Neural cell (in vitro differentiated cells): ENCODE measurements around the gene DLL1. TPM values are rescaled to one million over a fixed set of nuclear protein-coding genes. Genes with fewer than 3 reads are reported as not detected.

ENCODE experiments used
- H2AFZ ChIP-seq: fragments of 200-600, 300-800 bp; sonication (generic), shearing (Covaris generic); 2 replicates; pipeline ENCODE4 v1.6.0; 2014; ENCODE audit warnings: low read depth, mild to moderate bottlenecking, antibody characterized with exemption, low read length, moderate library complexity
- H3F3A ChIP-seq: fragments of 200-600 bp; shearing (Covaris generic); 2 replicates; pipeline ENCODE4 v1.6.1; 2016; ENCODE audit warnings: mild to moderate bottlenecking, moderate library complexity, mixed read lengths, antibody characterized with exemption, low read length; ENCODE audit not compliant: insufficient read depth, poor library complexity, severe bottlenecking
- H3K27ac ChIP-seq: fragments of 200-600, 300-800 bp; sonication (generic), shearing (Covaris generic); 2 replicates; pipeline ENCODE4 v1.5.1; 2014; ENCODE audit warnings: mild to moderate bottlenecking, low read length, moderate library complexity
- H3K27me3 ChIP-seq: fragments of 300-800, 200-600 bp; sonication (generic), shearing (Covaris generic); 2 replicates; pipeline ENCODE4 v1.6.0; 2014; ENCODE audit warnings: mild to moderate bottlenecking, low read depth, low read length, moderate library complexity; ENCODE audit not compliant: insufficient read depth
- H3K36me3 ChIP-seq: fragments of 300-800, 200-600 bp; sonication (generic), shearing (Covaris generic); 2 replicates; pipeline ENCODE4 v1.5.1; 2014; ENCODE audit warnings: mild to moderate bottlenecking, antibody characterized with exemption, low read length, moderate library complexity; ENCODE audit not compliant: insufficient read depth
- H3K4me2 ChIP-seq: fragments of 300-800, 200-600 bp; sonication (generic), shearing (Covaris generic); 2 replicates; pipeline ENCODE4 v1.6.0; 2014; ENCODE audit warnings: mild to moderate bottlenecking, low read length
- H3K4me3 ChIP-seq: fragments of 300-800, 200-600 bp; sonication (generic), shearing (Covaris generic); 2 replicates; pipeline ENCODE4 v1.5.1; 2014; ENCODE audit warnings: mild to moderate bottlenecking, low read length, moderate library complexity
- H3K79me2 ChIP-seq: fragments of 200-600 bp; shearing (Covaris generic); replicated peaks from 2 replicates; pipeline ENCODE4 v1.6.0; 2014; ENCODE audit warnings: mild to moderate bottlenecking, low read length, moderate library complexity; ENCODE audit not compliant: insufficient read depth
- H3K9ac ChIP-seq: fragments of 300-800, 200-600 bp; sonication (generic), shearing (Covaris generic); 2 replicates; pipeline ENCODE4 v1.6.1; 2016; ENCODE audit warnings: mild to moderate bottlenecking, low read length, mixed read lengths
- H3K9me2 ChIP-seq: fragments of 200-600 bp; shearing (Covaris generic); 2 replicates; pipeline ENCODE4 v1.6.1; 2016; ENCODE audit warnings: mild to moderate bottlenecking, low read length, mixed read lengths; ENCODE audit not compliant: insufficient read depth
- H3K9me3 ChIP-seq: fragments of 200-600, 300-800 bp; sonication (generic), shearing (Covaris generic); 2 replicates; pipeline ENCODE4 v1.6.1; 2016; ENCODE audit warnings: mild to moderate bottlenecking, mixed run types, low read length, moderate library complexity, mixed read lengths
- H4K20me1 ChIP-seq: fragments of 200-600 bp; shearing (Covaris generic); 2 replicates; pipeline ENCODE4 v1.6.1; 2016; ENCODE audit warnings: mild to moderate bottlenecking, mixed run types; ENCODE audit not compliant: insufficient read depth
- CTCF ChIP-seq: fragments of 450-650 bp; IDR thresholded peaks from 2 replicates; pipeline ENCODE4 v1.5.1; 2014; ENCODE audit warnings: antibody characterized with exemption, mild to moderate bottlenecking, moderate library complexity; ENCODE audit not compliant: poor library complexity, severe bottlenecking
- EP300 ChIP-seq: fragments of 450-650 bp; conservative IDR thresholded peaks from 2 replicates; pipeline ENCODE4 v1.6.1; 2014; ENCODE audit warnings: antibody characterized with exemption, mild to moderate bottlenecking, moderate library complexity; ENCODE audit not compliant: poor library complexity, severe bottlenecking
- EZH2 ChIP-seq: fragments of 200-600, 300-800 bp; shearing (Covaris generic), sonication (generic); IDR thresholded peaks from 2 replicates; pipeline ENCODE4 v1.6.1; 2014; ENCODE audit warnings: antibody characterized with exemption, low read length, borderline replicate concordance, mild to moderate bottlenecking; ENCODE audit not compliant: insufficient read depth, poor library complexity, severe bottlenecking
- MXI1 ChIP-seq: fragments of 450-650 bp; conservative IDR thresholded peaks from 2 replicates; pipeline ENCODE4 v1.6.1; 2014; ENCODE audit warnings: antibody characterized with exemption, mild to moderate bottlenecking; ENCODE audit not compliant: poor library complexity, severe bottlenecking
- POLR2AphosphoS5 ChIP-seq: IDR thresholded peaks from 2 replicates; pipeline ENCODE4 v1.6.1; 2012
- RAD21 ChIP-seq: fragments of 450-650 bp; conservative IDR thresholded peaks from 2 replicates; pipeline ENCODE4 v1.6.1; 2014; ENCODE audit warnings: antibody characterized with exemption, mild to moderate bottlenecking, moderate library complexity
- REST ChIP-seq: IDR thresholded peaks from 2 replicates; pipeline ENCODE4 v1.6.1; 2012; ENCODE audit warnings: borderline replicate concordance
- SMC3 ChIP-seq: fragments of 450-650 bp; conservative IDR thresholded peaks from 2 replicates; pipeline ENCODE4 v1.6.1; 2014; ENCODE audit warnings: antibody characterized with exemption, mild to moderate bottlenecking, moderate library complexity; ENCODE audit not compliant: poor library complexity
- TAF1 ChIP-seq: IDR thresholded peaks from 2 replicates; pipeline ENCODE4 v1.6.1; 2012; ENCODE audit warnings: low read depth
- polyA plus RNA-seq: library from polyadenylated mRNA; depleted of rRNA; stranded (reverse); fragments of >200 nt; gene quantifications from 2 replicates; pipeline ENCODE4 v1.2.3, GENCODE V29; 2014

Gene DLL1
- polyA plus RNA-seq, 1 donor from 2014 or later = 26.1 TPM

- Histone ChIP-seq H2AFZ (no peak overlapping the region), H3F3A (no peaks in the 10 kb centered on the region), H3K9me3 (no peaks in the 10 kb centered on the region), H4K20me1 (no peaks in the 10 kb centered on the region), H3K27me3 (no peaks in the 10 kb centered on the region), H3K27ac (no peak overlapping the region), H3K79me2 (no peaks in the 10 kb centered on the region), H3K9me2 (no peaks in the 10 kb centered on the region), H3K4me3 (no peak overlapping the region), H3K4me2 (no peak overlapping the region), H3K9ac (no peak overlapping the region), H3K36me3 (no peaks in the 10 kb centered on the region)
- TF ChIP-seq MXI1 = no peak
- no peak for TF ChIP-seq RAD21
- no peak for TF ChIP-seq SMC3
- TF ChIP-seq EP300 = no peak
- TF ChIP-seq REST = no peak
- TF ChIP-seq CTCF = no peak
- no peak for TF ChIP-seq EZH2
- no peak for TF ChIP-seq POLR2AphosphoS5
- no peak for TF ChIP-seq TAF1
These were observed 41.8 kb downstream of the DLL1 start for GRCh38 chr6:170248861-170249600.

- no peaks in the 10 kb centered on the region for H4K20me1 ChIP-seq
- H2AFZ ChIP-seq = no peak overlapping the region
- no peaks in the 10 kb centered on the region for H3F3A ChIP-seq
- H3K4me3 ChIP-seq = no peak overlapping the region
- H3K79me2 ChIP-seq = no peaks in the 10 kb centered on the region
- no peaks in the 10 kb centered on the region for H3K36me3 ChIP-seq
- H3K9me3 ChIP-seq = no peaks in the 10 kb centered on the region
- TF ChIP-seq TAF1 (no peak), RAD21 (no peak), MXI1 (no peak), SMC3 (no peak), CTCF (no peak), POLR2AphosphoS5 (no peak), EP300 (no peak), REST (no peak), EZH2 (no peak)
- no peaks in the 10 kb centered on the region for H3K27me3 ChIP-seq
- no peaks in the 10 kb centered on the region for H3K9me2 ChIP-seq
- H3K4me2 ChIP-seq = no peak overlapping the region
- H3K9ac ChIP-seq = no peak overlapping the region
- no peak overlapping the region for H3K27ac ChIP-seq
These were observed 42.6 kb downstream of the DLL1 start for GRCh38 chr6:170248111-170248805.
